A549 (cell line): Measurements from ENCODE around the gene IFITM10.

ENCODE experiments used
- CEBPB ChIP-seq, 2 experiments: fragments of >200 bp in 1 of 2; sonication (Bioruptor Twin) in 1 of 2; formaldehyde crosslinking in 1 of 2; IDR thresholded peaks; 2 replicates each; pipeline ENCODE4 v1.6.1; 2012 to 2016
- EHMT2 ChIP-seq: fragments of 200-600 bp; sonication (generic); IDR thresholded peaks from 2 replicates; pipeline ENCODE4 v1.6.1; 2016; ENCODE audit warnings: antibody characterized with exemption, low read depth, mild to moderate bottlenecking, moderate library complexity
- FOSL2 ChIP-seq, 2 experiments: fragments of 450-650 bp in 1 of 2; fragments of >200 bp in 1 of 2; sonication (Bioruptor Twin) in 1 of 2; formaldehyde crosslinking; IDR thresholded peaks; 2 replicates each; pipeline versions ENCODE4 v1.5.0 to v1.6.1; 2016 to 2020; ENCODE audit warnings: mild to moderate bottlenecking in 1 of 2, moderate library complexity in 1 of 2
- NR3C1 ChIP-seq: fragments of >200 bp; sonication (Bioruptor Twin); formaldehyde crosslinking; IDR thresholded peaks from 3 replicates; pipeline ENCODE4 v1.6.1; 2017
- POLR2A ChIP-seq: IDR thresholded peaks from 2 replicates; pipeline ENCODE4 v1.6.1; 2012; ENCODE audit warnings: mild to moderate bottlenecking, low read length
- RAD21 ChIP-seq, 2 experiments: fragments of >200 bp in 1 of 2; sonication (Bioruptor Twin) in 1 of 2; formaldehyde crosslinking in 1 of 2; IDR thresholded peaks in 1 of 2; conservative IDR thresholded peaks in 1 of 2; 2 replicates in 1 of 2; 3 replicates in 1 of 2; pipeline ENCODE4 v1.6.1; 2012 to 2018; ENCODE audit warnings: inconsistent platforms in 1 of 2
- RCOR1 ChIP-seq: fragments of 150-350 bp; IDR thresholded peaks from 2 replicates; pipeline ENCODE4 v1.6.1; 2014; ENCODE audit warnings: antibody characterized with exemption, low read length, low read depth
- SMC3 ChIP-seq: fragments of >200 bp; sonication (Bioruptor Twin); formaldehyde crosslinking; IDR thresholded peaks from 3 replicates; pipeline ENCODE4 v1.6.1; 2018; ENCODE audit warnings: inconsistent platforms
- TFCP2L1 ChIP-seq: fragments of 250-450 bp; sonication (Bioruptor Pico); IDR thresholded peaks from 2 replicates; pipeline ENCODE4 v1.5.0; 2021; ENCODE audit warnings: mild to moderate bottlenecking
- TF ChIP-seq, protein P1 (sequence below): fragments of 200-600 bp; sonication (generic); IDR thresholded peaks from 2 replicates; pipeline ENCODE4 v1.6.1; 2016; ENCODE audit warnings: antibody characterized with exemption, mild to moderate bottlenecking, moderate library complexity
- TF ChIP-seq, protein P2 (sequence below): fragments of >200 bp; sonication (Bioruptor Twin); formaldehyde crosslinking; IDR thresholded peaks from 3 replicates; pipeline ENCODE4 v1.5.1; 2016
- TF ChIP-seq, protein P3 (sequence below): fragments of 450-650 bp; IDR thresholded peaks from 2 replicates; pipeline ENCODE4 v1.6.1; 2014; ENCODE audit warnings: antibody characterized with exemption
- TF ChIP-seq, protein P4 (sequence below): fragments of >200 bp; sonication (Bioruptor Twin); formaldehyde crosslinking; IDR thresholded peaks from 3 replicates; pipeline ENCODE4 v1.6.1; 2016
- TF ChIP-seq, protein P5 (sequence below): fragments of 150-350 bp; IDR thresholded peaks from 2 replicates; pipeline ENCODE4 v1.6.1; 2014; ENCODE audit warnings: low read depth, mild to moderate bottlenecking, low read length

DNA sequence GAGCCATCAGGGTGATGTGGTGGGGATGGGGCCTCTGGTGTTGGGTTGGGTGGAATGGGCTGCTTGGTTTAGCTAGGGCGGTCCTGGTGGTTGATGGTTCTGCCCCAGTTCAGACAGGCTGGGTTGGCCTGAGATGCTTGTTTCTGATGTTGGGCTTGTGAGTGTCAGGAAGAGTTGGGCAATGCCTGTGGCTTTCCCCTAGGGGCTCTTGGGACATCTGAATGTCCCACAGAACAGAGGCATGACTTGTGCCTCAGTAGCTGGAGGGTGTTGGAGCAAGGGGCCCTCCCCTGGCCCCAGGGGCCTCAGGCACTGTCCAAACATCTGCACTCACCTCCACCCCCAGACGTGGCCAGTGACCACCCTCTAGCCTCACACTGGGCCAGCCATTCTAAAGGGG is 27.3 kb upstream of the IFITM10 start:
- TF ChIP-seq POLR2A, result no peak
- TF ChIP-seq TFCP2L1 (CRISPR knock-in tag), result no peak
- TF ChIP-seq RAD21 (conservative IDR thresholded peaks at IDR 0.05 in 1 of 2, IDR thresholded peaks at IDR 0.05 in 1 of 2), result no peak
- TF ChIP-seq, protein P1, sequence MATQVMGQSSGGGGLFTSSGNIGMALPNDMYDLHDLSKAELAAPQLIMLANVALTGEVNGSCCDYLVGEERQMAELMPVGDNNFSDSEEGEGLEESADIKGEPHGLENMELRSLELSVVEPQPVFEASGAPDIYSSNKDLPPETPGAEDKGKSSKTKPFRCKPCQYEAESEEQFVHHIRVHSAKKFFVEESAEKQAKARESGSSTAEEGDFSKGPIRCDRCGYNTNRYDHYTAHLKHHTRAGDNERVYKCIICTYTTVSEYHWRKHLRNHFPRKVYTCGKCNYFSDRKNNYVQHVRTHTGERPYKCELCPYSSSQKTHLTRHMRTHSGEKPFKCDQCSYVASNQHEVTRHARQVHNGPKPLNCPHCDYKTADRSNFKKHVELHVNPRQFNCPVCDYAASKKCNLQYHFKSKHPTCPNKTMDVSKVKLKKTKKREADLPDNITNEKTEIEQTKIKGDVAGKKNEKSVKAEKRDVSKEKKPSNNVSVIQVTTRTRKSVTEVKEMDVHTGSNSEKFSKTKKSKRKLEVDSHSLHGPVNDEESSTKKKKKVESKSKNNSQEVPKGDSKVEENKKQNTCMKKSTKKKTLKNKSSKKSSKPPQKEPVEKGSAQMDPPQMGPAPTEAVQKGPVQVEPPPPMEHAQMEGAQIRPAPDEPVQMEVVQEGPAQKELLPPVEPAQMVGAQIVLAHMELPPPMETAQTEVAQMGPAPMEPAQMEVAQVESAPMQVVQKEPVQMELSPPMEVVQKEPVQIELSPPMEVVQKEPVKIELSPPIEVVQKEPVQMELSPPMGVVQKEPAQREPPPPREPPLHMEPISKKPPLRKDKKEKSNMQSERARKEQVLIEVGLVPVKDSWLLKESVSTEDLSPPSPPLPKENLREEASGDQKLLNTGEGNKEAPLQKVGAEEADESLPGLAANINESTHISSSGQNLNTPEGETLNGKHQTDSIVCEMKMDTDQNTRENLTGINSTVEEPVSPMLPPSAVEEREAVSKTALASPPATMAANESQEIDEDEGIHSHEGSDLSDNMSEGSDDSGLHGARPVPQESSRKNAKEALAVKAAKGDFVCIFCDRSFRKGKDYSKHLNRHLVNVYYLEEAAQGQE, result no peak
- TF ChIP-seq, protein P2, sequence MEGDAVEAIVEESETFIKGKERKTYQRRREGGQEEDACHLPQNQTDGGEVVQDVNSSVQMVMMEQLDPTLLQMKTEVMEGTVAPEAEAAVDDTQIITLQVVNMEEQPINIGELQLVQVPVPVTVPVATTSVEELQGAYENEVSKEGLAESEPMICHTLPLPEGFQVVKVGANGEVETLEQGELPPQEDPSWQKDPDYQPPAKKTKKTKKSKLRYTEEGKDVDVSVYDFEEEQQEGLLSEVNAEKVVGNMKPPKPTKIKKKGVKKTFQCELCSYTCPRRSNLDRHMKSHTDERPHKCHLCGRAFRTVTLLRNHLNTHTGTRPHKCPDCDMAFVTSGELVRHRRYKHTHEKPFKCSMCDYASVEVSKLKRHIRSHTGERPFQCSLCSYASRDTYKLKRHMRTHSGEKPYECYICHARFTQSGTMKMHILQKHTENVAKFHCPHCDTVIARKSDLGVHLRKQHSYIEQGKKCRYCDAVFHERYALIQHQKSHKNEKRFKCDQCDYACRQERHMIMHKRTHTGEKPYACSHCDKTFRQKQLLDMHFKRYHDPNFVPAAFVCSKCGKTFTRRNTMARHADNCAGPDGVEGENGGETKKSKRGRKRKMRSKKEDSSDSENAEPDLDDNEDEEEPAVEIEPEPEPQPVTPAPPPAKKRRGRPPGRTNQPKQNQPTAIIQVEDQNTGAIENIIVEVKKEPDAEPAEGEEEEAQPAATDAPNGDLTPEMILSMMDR, result no peak
- TF ChIP-seq SMC3, result no peak
- no peak for TF ChIP-seq RCOR1
- TF ChIP-seq, protein P3, sequence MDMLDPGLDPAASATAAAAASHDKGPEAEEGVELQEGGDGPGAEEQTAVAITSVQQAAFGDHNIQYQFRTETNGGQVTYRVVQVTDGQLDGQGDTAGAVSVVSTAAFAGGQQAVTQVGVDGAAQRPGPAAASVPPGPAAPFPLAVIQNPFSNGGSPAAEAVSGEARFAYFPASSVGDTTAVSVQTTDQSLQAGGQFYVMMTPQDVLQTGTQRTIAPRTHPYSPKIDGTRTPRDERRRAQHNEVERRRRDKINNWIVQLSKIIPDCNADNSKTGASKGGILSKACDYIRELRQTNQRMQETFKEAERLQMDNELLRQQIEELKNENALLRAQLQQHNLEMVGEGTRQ, result no peak
- TF ChIP-seq FOSL2 (IDR thresholded peaks at IDR 0.05), result no peak
- no peak for TF ChIP-seq FOSL2 (CRISPR knock-in tag; IDR thresholded peaks at IDR 0.05)
- TF ChIP-seq, protein P4, sequence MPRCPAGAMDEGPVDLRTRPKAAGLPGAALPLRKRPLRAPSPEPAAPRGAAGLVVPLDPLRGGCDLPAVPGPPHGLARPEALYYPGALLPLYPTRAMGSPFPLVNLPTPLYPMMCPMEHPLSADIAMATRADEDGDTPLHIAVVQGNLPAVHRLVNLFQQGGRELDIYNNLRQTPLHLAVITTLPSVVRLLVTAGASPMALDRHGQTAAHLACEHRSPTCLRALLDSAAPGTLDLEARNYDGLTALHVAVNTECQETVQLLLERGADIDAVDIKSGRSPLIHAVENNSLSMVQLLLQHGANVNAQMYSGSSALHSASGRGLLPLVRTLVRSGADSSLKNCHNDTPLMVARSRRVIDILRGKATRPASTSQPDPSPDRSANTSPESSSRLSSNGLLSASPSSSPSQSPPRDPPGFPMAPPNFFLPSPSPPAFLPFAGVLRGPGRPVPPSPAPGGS, result no peak
- no peak for TF ChIP-seq CEBPB (IDR thresholded peaks at IDR 0.05)
- TF ChIP-seq, protein P5, sequence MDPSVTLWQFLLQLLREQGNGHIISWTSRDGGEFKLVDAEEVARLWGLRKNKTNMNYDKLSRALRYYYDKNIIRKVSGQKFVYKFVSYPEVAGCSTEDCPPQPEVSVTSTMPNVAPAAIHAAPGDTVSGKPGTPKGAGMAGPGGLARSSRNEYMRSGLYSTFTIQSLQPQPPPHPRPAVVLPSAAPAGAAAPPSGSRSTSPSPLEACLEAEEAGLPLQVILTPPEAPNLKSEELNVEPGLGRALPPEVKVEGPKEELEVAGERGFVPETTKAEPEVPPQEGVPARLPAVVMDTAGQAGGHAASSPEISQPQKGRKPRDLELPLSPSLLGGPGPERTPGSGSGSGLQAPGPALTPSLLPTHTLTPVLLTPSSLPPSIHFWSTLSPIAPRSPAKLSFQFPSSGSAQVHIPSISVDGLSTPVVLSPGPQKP, result no peak
- no peak for TF ChIP-seq EHMT2
- no peak for TF ChIP-seq NR3C1
